HG03280 (cell line): ENCODE results near the gene FRS2.

Experiments used
- ATAC-seq: cut with Tn5 transposase; IDR thresholded peaks from one replicate; pipeline ENCODE4 v1.9.1; 2021; ENCODE audit warnings: mild to moderate bottlenecking, moderate library complexity; ENCODE audit not compliant: unreplicated experiment

The FRS2 gene

DNA sequence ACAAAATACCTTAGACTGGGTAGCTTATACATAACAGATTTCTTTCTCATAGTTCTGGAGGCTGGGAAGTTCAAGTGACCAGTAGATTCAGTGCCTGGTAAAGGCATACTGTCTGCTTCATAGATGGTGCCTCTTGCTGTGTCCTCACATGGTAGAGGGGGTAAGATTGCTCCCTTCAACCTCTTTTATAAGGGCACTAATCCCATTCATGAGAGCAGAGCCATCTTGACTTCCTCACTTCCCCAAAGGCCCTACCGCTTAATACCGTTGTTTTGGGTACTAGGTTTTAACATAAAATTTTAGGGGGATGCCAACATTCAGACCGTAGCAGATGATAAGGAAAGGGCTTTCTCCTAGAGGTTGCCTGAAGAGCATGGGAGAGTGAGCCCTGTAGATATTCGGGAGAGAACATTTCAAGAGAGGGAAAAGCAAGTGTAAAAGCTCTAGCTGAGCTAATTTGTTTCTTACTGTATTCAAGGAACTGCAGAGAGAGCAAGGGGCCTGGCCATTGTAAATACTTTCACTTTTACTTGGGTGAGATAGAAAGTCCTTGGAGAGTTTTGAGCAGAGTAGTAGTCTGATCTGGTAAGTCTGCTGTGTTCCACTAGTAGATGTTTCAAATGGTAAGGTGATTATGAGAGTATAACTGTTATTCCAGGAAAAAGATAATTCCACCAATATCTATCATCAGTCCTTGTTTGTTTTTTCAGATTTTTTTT is 27.3 kb downstream of the FRS2 start:
- peak; percentile 90 for ATAC-seq

DNA sequence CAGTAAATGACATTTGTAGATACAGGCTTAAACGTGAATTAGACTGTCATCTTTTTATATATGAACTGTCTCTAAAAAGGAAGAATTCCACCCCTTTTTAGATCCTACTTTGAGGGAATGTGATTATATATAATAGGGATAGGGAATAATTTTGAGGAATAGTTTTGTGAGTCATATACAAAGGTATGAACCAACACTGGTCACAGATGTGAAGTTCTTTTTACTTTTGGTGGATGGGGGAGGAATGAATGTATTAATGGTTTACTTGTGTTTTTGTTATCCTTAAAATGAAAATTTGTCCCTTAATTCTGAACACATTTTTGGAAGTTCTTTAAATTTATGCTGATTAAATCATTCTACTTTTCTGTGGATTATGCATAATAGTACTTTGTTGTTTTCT is 30.4 kb downstream of the FRS2 start:
- no peak for ATAC-seq

DNA sequence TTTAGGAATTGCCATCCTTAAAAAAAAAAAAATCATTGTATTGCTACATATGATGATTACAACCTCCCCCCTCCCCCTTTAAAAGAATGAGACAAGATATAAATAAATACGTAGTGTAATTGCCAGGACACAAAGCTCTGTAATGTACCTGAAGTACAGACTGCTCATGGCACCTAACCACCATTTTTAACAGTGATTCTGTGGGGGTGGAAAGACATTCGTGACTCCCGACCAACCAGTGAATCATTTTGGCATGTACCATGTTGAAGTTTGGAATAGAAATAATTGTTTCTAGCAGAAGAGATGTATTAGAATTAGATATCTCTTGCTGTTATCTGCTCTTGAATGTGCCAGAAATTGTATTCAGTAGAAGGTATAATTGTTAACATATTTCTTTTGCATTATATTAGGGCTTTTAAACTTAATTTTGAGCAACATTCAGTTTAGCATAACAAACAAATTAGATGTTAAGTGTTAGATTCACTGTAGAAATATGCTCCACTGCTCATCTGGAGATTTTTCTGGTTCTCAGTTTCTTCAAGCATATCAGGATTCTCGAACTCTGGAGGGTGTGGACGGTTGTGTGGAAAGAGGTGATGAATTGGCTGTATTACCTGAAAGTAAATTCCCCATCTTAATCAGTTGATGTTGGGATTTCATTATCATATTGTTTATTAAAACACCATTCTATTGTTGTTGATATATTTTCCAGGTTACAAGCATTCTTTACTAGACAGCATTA is 31.1 kb downstream of the FRS2 start:
- ATAC-seq: no peak

DNA sequence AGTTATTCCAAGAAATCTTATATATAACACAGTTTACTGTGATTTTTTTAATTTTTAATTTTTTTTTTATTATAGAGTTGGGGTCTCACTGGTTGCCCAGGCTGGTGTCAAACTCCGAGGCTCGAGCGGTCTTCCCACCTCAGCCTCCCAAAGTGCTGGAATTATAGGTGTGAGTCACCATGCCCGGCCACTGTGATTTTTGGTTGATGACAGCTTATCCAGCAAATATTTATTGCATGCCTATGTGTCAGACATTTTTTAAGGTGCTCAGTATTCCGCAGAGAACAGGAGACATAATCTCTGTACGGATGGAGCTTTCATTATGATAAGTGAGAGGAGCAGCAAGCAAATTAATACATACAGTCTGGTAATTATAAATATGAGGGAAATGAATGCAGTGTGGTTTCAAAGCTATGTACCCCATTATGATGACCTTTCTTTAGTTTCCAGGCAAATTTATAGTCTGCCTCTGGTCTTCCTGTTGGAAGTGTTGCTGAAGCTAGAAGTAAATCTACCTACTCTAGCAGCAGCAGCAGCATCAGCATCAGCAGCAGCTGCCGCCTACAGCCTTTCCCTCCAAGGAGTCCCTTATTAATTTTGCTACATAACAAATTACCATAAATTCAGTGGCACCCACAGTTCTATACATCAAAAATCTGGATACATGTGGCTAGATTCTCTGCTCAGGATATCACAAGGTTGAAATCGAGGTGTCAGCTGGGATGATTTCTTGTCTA is 32.3 kb downstream of the FRS2 start:
- ATAC-seq: no peak

DNA sequence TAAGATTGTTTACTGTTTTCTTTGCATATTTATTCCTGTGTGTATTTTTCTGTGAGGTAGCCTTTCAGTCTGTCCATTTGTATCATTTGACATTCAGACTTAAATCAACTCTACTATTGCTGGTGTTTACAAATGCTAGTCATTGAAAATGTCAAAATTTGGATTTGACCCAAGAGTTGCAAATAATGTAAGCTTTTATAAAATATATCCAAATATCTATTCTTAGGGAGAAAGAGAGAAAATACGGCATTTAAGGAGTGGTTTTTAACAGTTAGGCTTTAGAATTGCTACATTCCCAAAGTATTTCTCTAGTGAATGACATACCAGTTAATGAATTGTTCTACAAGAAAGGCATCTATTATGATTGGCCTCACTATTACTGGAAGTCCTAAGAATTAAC is 37.9 kb downstream of the FRS2 start:
- no peak for ATAC-seq

DNA sequence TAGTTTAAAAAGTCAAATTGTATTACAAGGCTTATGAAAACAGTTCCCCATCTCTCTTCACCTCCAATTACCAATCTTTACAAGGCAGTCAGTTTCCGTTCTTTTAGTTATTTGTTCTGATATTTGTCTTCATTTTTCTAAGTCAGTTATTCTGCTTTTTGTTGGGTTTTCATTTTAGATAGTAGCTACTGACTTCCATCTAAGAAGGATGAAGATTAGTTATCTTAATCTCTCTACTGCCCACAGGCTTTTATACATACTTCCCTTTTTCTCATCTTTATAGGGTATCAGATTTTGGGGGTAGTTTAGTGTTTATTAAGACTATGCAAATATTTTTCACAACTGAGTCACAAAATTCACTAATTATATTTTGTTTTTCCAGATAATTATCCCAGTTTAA is 38.4 kb downstream of the FRS2 start:
- ATAC-seq: no peak

DNA sequence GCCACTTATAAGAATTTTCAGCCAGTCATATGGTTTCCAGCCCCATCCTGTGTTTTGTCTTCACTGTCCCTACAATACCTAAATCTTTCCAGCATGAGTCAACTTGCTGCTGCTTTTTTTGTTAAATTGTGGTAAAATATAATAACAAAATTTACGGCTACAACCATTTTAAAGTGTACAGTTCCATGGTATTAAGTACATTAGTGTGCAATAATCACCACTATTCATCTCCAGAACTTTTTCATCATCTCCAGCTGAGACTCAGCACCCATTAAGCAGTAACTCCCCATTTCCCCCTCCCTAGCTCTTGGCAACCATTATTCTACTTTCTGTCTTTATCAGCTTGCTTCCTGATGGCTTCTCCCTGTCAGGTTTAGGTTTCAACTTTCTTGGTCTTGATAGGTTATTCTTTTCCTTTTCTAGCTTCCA is 39.1 kb downstream of the FRS2 start:
- no peak for ATAC-seq

DNA sequence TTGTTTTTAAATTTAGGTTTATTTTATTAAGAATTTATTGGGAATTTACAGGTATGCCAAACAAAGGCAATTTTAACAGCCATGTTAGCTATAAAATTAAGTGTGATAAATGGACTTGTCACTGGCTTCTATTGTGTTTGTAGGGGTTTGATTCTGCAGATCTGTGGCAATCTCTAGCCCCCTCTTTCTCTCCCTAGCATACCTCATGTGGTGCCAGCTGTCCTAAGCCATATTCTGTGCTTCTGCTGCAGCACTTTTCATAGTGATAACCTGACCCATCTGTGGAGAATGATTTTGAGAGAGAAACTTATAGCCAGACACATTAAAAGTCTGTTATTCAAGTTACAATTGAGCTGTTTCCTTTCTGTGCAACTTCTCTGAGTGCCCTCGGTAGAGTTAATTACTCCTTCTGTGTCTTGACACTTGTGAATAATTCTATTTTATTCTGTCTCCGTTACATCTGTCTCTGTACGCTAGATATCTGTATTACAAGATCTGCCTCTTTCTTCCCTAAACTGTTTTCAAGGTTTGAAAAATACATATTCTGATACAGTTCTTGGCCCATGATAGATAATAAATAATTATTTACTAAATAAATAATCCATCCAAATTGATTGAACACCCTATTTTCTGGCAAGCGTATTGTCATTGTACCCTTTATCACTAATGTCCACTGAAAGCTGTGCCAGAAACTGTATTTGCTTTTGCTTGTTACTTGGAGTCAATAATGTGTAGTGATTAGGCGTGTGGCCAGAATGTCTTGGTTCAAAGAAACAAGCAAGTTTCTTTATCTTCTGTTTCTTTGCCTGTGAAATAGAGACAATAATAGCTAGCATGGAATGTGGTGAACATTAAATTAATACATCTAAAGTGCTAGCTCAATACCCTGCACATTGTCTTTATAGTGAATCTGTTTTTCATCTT is 40.0 kb downstream of the FRS2 start:
- no peak for ATAC-seq

DNA sequence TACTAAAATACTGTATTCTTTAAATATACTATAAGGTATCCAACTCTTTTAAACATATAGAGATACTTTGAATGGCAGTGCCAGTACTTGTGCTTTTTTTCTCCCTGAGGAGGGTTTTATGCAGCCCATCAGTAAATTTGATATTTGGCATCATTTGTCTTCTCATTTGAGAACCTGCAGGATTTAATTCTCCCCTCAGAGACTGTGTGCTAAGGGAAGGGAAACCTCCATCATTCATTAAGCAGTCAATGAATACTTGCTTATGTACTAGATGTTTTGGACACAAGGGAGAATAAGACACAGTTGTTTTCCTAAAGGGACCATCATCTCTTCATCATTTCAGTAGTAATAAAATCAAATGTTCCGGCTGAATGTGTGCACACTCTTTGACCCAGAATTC is 40.8 kb downstream of the FRS2 start:
- no peak for ATAC-seq

DNA sequence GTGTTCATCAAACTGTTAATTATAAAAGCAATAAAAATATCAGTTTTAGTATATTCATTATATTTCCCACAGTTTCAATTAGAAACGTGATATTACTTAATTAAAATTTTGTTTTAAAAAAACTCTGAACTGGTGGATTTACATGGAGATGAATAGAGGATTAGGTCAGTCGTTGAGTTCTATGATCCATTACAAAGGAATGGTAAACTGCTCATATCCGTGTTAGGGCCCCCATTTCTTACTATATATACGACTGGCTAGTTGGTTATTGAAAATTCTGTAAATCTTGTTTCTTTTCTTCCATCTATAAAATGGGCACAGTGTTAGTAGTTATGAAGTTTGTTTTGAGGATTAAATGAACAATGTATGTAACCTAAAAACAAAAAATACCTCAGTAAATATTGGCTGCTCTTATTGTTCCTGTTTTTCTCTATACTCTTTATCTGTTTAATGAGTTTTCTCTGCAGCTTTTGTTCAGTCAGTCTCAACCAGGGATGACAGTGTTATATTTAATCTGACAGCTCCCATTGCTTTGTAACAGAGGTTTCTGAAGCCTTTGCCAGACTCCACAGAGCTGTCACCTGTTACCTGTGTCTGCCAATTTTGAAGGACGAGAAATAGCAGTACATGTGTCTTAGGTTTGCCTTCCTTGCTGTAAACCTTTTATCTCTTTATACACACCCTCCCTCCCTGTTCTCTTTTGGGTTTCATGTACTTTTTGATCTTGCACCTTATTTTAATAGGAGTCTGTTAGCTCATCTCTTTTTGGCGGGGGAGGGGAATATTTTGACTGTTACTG is 41.5 kb downstream of the FRS2 start:
- ATAC-seq: no peak

DNA sequence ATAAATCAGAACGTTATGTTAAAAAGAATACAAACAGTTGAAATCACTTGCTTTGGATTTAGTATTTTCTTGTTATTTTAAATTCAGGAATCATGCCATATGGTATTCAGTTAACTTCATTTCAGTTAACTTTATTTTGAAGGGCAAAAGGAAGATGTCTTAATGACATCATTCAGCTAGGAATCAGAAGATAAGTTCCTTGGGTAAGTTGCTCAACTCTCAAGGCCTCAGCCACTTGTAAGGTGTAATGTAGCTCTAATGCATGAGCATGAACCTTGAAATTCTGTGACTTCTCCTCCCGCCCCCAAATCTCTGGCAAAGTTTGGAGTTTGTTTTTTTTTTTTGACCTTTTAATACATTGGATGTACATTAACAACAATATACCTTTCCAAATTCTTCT is 42.6 kb downstream of the FRS2 start:
- ATAC-seq: no peak

DNA sequence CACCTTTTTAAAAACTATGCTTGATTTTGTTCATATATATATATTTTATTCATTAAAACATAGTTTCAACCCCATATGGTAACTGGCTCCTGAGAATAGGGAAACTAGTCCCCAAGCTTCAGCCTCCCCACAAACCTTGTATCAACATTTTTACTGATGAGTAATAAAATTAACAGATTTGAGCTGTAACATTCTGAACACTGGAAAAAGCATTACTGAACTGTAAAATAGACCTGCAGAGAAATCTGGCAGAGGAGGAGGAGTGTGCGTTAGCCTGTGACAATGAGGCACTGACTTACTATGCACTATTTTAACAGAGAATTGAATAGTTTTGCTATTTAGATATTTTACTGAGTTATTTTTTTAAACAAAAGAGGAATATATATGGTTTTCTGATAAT is 43.1 kb downstream of the FRS2 start:
- ATAC-seq: no peak

DNA sequence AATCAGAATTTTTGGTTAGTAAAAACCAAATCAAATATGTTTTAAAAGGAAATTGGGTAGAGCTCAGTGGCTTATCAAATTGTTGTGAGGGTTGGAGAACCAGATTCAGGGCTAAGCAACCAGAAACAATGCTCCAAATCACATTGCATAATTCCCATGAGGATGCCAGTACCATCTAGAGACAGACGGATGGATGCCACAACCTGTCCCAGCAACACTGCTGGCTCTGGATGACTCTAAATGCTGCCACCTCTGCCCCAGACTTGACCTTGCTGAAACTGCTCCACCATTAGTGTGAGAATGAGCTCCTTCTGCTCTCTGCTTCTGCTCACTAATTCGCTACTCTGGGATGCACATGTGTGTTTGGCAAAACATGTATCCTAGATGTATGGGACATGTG is 43.9 kb downstream of the FRS2 start:
- no peak for ATAC-seq

DNA sequence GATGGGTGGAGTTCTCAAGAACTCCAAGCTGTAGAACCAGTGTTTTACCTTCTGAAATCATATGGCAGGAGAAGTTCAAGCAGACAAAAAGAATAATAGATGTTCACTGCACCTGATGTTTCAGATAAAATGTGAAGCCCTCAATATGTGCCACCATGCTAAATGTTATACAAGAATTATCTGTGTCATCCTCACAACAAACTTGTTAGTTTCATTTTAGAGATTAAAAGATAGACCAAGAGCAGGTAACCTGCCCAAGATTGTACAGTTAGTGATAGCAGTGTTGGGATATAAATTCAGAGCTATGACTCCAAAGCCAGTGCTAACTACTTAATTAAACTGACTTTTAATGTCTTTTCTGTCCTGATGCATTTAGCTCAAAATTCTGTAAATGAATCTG is 44.7 kb downstream of the FRS2 start:
- ATAC-seq: no peak

DNA sequence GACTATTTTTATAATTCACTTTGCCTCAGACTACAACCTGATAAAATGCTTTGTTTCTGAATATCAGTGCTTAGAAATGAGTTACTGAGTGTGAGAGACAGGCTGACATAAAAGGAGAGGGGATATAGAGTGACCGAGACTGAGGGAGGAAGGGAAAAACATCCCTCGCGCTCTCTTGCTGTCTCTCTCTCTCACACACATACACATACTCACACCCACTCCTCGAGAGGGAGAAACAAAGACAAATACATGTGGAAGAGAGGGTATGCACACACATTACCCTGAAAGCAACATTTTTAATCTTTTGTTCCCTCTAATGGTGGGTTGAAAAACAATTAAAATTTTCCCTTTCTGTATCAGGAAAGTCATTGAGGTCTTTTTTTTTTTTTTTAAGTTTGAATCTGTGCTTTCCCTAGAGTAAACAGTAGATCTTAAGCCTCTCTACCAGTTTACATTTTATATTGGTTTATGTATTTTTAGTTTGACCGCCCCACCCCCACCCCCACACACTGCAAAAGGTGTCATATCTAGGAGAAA is 45.3 kb downstream of the FRS2 start:
- ATAC-seq: no peak

DNA sequence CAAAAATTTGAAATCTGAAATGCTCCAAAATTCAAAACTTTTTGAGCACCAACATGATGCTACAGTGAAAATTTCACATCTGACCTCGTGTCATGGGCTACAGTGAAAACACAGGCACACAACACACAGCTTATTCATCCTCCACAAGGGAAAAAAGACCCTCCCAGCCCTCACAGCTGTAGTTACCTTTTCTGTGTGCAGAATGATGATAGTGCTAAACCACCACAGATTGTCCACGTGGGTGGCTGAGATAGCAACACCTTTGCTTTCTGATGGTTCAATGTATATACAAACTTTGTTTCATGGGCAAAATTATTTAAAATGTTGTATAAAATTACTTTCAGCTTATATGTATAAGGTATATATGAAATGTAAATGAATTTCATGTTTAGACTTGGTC is 46.8 kb downstream of the FRS2 start:
- ATAC-seq: no peak

DNA sequence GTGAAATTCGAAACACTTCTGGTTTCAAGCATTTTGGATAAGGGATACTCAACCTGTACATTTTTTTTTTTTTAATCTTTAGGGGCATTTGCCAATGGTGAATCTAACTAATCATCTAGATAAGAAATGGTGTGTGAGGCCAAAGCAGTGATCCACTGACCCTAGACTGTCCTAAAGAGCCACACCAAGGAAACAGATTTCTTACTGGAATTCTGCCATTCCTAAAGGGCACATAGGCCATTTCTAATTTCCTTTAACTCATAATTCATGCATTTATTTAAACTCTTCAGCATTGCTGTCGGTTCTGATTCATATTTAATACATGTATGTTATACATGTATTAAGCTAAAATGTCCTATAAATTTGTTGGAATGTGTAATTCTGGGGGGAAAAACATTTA is 47.2 kb downstream of the FRS2 start:
- ATAC-seq: no peak

DNA sequence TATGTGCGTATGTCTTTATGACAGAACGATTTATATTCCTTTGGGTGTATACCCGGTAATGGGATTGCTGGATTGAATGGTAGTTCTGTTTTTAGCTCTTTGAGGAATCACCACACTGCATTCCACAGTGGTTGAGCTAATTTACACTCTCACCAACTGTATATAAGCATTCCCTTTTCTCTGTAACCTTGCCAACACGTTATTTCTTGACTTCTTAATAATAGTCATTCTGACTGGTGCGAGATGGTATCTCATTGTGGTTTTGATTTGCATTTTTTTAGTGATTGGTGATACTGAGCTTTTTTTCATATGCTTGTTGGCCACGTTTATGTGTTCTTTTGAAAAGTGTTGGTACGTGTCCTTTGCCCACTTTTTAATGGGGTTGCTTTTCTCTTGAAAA is 49.7 kb downstream of the FRS2 start:
- ATAC-seq: no peak

DNA sequence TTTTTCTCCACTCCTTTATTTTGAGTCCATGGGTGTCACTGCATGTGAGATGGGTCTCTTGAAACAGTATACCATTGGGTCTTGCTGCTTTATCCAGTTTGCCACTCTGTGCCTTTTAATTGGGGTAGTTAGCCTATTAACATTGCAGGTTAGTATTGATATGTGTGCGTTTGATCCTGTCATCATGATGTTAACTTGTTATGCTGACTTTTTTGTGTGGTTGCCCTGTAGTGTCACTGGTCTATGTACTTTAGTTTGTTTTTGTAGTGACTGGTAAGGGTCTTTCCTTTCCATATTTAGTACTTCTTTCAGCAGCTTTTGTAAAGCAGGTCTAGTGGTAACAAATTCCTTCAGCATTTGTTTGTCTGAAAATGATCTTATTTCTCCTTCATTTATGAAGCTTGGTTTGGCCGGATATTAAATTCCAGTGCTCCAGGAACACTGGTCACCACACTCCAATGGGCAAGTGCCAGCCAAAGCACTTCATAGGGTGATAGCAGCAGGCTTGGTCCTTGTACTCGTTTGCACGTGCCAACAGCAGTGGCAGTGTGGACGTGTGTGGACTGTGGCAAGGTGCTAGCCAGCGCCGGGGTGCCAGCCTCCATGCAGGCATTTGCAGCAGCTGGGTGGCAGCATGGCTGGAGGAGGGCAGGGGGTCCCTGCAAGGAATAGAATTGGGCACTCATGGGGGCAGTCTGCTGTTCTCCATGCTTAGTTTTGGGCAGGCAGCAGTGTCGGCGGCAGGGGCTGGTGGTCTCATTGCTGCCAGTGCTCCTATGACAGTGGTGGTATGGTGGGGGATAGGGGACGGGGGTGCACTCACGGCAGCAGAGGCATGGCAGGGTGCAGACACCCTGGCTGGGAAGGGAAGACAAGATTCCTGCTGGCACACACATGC is 53.5 kb downstream of the FRS2 start:
- ATAC-seq: no peak
